ENCODE data around the gene GPC4.

- TF ChIP-seq CTCF (IDR thresholded peaks at IDR 0.05; ENCODE audit: poor library complexity, severe bottlenecking): no peak
- no peak for TF ChIP-seq TAF1 (IDR thresholded peaks at IDR 0.05; ENCODE audit: low read depth)
- TF ChIP-seq SMC3 (conservative IDR thresholded peaks at IDR 0.05; ENCODE audit: poor library complexity): no peak
These were observed 82.0 kb downstream of the GPC4 start for GRCh38 chrX:133333154-133333750.
